GM15510 (cell line): Measurements from ENCODE around the gene ACER3.

Source experiments
- POLR2A ChIP-seq: IDR thresholded peaks from 3 replicates; pipeline ENCODE4 v1.6.1; 2011; ENCODE audit warnings: borderline replicate concordance; ENCODE audit not compliant: insufficient read length; ENCODE audit errors: extremely low read depth

ACER3 gene

GRCh38 chr11:76944225-76944624 lies 83.5 kb downstream of the ACER3 start:
- TF ChIP-seq POLR2A = no peak

GRCh38 chr11:76946223-76946622 lies 85.5 kb downstream of the ACER3 start:
- TF ChIP-seq POLR2A = no peak

GRCh38 chr11:76947190-76947589 lies 86.5 kb downstream of the ACER3 start:
- no peak for TF ChIP-seq POLR2A

- no peak for TF ChIP-seq POLR2A
These were observed 87.1 kb downstream of the ACER3 start for GRCh38 chr11:76947800-76948199.

GRCh38 chr11:76955459-76956114 lies 94.9 kb downstream of the ACER3 start:
- TF ChIP-seq POLR2A = no peak

GRCh38 chr11:76962583-76963416 lies 102.1 kb downstream of the ACER3 start:
- no peak for TF ChIP-seq POLR2A

GRCh38 chr11:76972051-76972450 lies 111.3 kb downstream of the ACER3 start:
- no peak for TF ChIP-seq POLR2A

- TF ChIP-seq POLR2A = no peak
These were observed 113.6 kb downstream of the ACER3 start for GRCh38 chr11:76974179-76974891.

- TF ChIP-seq POLR2A = no peak
These were observed 114.8 kb downstream of the ACER3 start for GRCh38 chr11:76975513-76975912.

GRCh38 chr11:76977791-76978190 lies 117.1 kb downstream of the ACER3 start:
- no peak for TF ChIP-seq POLR2A

- TF ChIP-seq POLR2A = no peak
These were observed 117.5 kb downstream of the ACER3 start for GRCh38 chr11:76978239-76978638.

- TF ChIP-seq POLR2A = no peak
These were observed 118.1 kb downstream of the ACER3 start for GRCh38 chr11:76978818-76979217.

- no peak for TF ChIP-seq POLR2A
These were observed 119.5 kb downstream of the ACER3 start for GRCh38 chr11:76980196-76980595.

GRCh38 chr11:76984743-76985142 lies 124.0 kb downstream of the ACER3 start:
- TF ChIP-seq POLR2A = no peak

GRCh38 chr11:76987203-76987602 lies 126.5 kb downstream of the ACER3 start:
- TF ChIP-seq POLR2A = no peak
